GM18861 (cell line): ENCODE measurements around the gene HYAL2.

ENCODE experiments used
- ATAC-seq: cut with Tn5 transposase; IDR thresholded peaks from one replicate; pipeline ENCODE4 v1.9.1; 2021; ENCODE audit not compliant: unreplicated experiment

Gene HYAL2

GRCh38 chr3:50350527-50351322 is 28.2 kb upstream of the HYAL2 start, which contains the start of the genes CYB561D2 and NPRL2:
Gene CYB561D2 (plus strand): TSS chr3:50350862. CDS start chr3:50351434, 572 bp downstream.
Gene NPRL2 (minus strand): TSS chr3:50350775. CDS start chr3:50350652, 123 bp downstream.
- peak; percentile 72 for ATAC-seq

- ATAC-seq, result no peak
These were observed 27.6 kb upstream of the HYAL2 start for GRCh38 chr3:50350213-50350526.

GRCh38 chr3:50347187-50347813 is 24.8 kb upstream of the HYAL2 start:
- ATAC-seq, result no peak

GRCh38 chr3:50345586-50346234 is 23.2 kb upstream of the HYAL2 start, which contains the start of gene ZMYND10:
Gene ZMYND10 (minus strand): TSS chr3:50345732. CDS start chr3:50345579, 153 bp downstream.
- ATAC-seq, result no peak

- no peak for ATAC-seq
These were observed 22.5 kb upstream of the HYAL2 start for GRCh38 chr3:50345008-50345407.

GRCh38 chr3:50342813-50343633 is 20.5 kb upstream of the HYAL2 start:
- no peak for ATAC-seq

GRCh38 chr3:50341996-50342650 is 19.6 kb upstream of the HYAL2 start:
- no peak for ATAC-seq

GRCh38 chr3:50341537-50341936 is 19.0 kb upstream of the HYAL2 start:
- no peak for ATAC-seq

- no peak for ATAC-seq
These were observed 18.1 kb upstream of the HYAL2 start, which contains the start of gene RASSF1 for GRCh38 chr3:50340448-50341329. Gene RASSF1 (minus strand): TSS chr3:50340836. CDS start chr3:50340805, 31 bp downstream.

GRCh38 chr3:50340147-50340447 is 17.6 kb upstream of the HYAL2 start:
- ATAC-seq, result no peak

GRCh38 chr3:50339485-50340146 is 17.1 kb upstream of the HYAL2 start:
- ATAC-seq, result no peak

- no peak for ATAC-seq
These were observed 16.4 kb upstream of the HYAL2 start for GRCh38 chr3:50338965-50339364.

GRCh38 chr3:50337175-50337861 is 14.8 kb upstream of the HYAL2 start:
- ATAC-seq, result peak; percentile 76

- peak; percentile 17 for ATAC-seq
These were observed 14.1 kb upstream of the HYAL2 start for GRCh38 chr3:50336452-50337174.

GRCh38 chr3:50334339-50335075 is 12.0 kb upstream of the HYAL2 start:
- no peak for ATAC-seq

GRCh38 chr3:50333744-50334328 is 11.3 kb upstream of the HYAL2 start:
- ATAC-seq, result no peak
